ENCODE data around the gene CCDC185. TPM values are rescaled to one million over a fixed set of nuclear protein-coding genes. Genes with fewer than 3 reads are reported as not detected.

Gene CCDC185
- total and polyA plus RNA-seq, 2 experiments from 2014 or later, result 0.56 TPM; not detected in 1

DNA sequence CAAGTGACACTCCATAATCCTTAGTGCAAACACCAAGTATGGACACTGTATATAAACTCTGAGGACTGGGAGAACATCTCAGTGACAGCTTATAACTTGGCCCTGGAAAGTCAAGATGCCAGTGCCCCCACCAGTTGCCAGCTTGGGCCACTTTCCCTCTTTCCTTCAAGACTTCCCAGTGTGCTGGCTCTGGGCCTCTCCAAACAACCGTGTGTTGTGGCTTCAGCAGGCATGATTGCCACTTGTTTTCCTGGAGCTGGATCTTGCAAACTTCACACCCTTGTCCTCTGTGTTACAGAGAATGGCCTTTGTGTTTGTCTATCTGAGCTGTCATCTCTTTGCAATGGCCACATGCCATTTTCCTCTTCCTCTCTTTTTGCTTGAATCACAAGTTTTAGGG lies 37.0 kb downstream of the CCDC185 start:
- no peak for ATAC-seq
- Histone ChIP-seq H3K4me2 (no peak overlapping the region), H3K36me3 (ENCODE audit: insufficient read depth) (no peaks in the 10 kb centered on the region), H3K27ac (ENCODE audit: low read depth) (no peak overlapping the region), H3K27me3 (ENCODE audit: insufficient read depth) (no peaks in the 10 kb centered on the region), H3K4me3 (no peak overlapping the region), H3K4me1 (ENCODE audit: insufficient read depth) (no peaks in the 10 kb centered on the region), H2AFZ (no peak overlapping the region), H3K79me2 (replicated peaks; ENCODE audit: insufficient read depth) (no peaks in the 10 kb centered on the region), H4K20me1 (replicated peaks; ENCODE audit: insufficient read depth) (no peaks in the 10 kb centered on the region), H3F3A (replicated peaks; ENCODE audit: low read depth) (no peaks in the 10 kb centered on the region), H3K9me2 (ENCODE audit: insufficient read depth) (peaks cover 6% of the 10 kb centered on the region; the same call in 1 of the 2 replicates)
- Mint-ChIP-seq H3K4me1 (peaks cover under 1% of the 10 kb centered on the region; the same call in 1 of the 3 replicates), H3K4me3 (no peak overlapping the region), H3K27me3 (ENCODE audit: insufficient read depth, low read depth, poor library complexity) (no peaks in the 10 kb centered on the region), H3K9me3 (no peaks in the 10 kb centered on the region; the same call in 2 of the 3 replicates), H3K36me3 (ENCODE audit: low read depth) (no peaks in the 10 kb centered on the region), H3K27ac (no peak overlapping the region)
- TF ChIP-seq NANOG (IDR thresholded peaks at IDR 0.05; ENCODE audit: borderline replicate concordance) (no peak), CREB1 (CRISPR knock-in tag; IDR thresholded peaks at IDR 0.05; ENCODE audit: low read depth) (no peak), EZH2phosphoT487 (IDR thresholded peaks at IDR 0.05; ENCODE audit: unreplicated experiment) (no peak), STAT1 (IDR thresholded peaks at IDR 0.05; ENCODE audit: unreplicated experiment) (no peak), JUNB (IDR thresholded peaks at IDR 0.05; ENCODE audit: unreplicated experiment) (no peak), ZNF331 (CRISPR knock-in tag; IDR thresholded peaks at IDR 0.05; ENCODE audit: low read depth) (no peak), POLR2AphosphoS5 (IDR thresholded peaks at IDR 0.05; ENCODE audit: low read depth) (no peak), ZNF114 (CRISPR knock-in tag; IDR thresholded peaks at IDR 0.05) (no peak), EZH2 (IDR thresholded peaks at IDR 0.05; ENCODE audit: low read depth, unreplicated experiment) (no peak)
- TF ChIP-seq, protein P1, sequence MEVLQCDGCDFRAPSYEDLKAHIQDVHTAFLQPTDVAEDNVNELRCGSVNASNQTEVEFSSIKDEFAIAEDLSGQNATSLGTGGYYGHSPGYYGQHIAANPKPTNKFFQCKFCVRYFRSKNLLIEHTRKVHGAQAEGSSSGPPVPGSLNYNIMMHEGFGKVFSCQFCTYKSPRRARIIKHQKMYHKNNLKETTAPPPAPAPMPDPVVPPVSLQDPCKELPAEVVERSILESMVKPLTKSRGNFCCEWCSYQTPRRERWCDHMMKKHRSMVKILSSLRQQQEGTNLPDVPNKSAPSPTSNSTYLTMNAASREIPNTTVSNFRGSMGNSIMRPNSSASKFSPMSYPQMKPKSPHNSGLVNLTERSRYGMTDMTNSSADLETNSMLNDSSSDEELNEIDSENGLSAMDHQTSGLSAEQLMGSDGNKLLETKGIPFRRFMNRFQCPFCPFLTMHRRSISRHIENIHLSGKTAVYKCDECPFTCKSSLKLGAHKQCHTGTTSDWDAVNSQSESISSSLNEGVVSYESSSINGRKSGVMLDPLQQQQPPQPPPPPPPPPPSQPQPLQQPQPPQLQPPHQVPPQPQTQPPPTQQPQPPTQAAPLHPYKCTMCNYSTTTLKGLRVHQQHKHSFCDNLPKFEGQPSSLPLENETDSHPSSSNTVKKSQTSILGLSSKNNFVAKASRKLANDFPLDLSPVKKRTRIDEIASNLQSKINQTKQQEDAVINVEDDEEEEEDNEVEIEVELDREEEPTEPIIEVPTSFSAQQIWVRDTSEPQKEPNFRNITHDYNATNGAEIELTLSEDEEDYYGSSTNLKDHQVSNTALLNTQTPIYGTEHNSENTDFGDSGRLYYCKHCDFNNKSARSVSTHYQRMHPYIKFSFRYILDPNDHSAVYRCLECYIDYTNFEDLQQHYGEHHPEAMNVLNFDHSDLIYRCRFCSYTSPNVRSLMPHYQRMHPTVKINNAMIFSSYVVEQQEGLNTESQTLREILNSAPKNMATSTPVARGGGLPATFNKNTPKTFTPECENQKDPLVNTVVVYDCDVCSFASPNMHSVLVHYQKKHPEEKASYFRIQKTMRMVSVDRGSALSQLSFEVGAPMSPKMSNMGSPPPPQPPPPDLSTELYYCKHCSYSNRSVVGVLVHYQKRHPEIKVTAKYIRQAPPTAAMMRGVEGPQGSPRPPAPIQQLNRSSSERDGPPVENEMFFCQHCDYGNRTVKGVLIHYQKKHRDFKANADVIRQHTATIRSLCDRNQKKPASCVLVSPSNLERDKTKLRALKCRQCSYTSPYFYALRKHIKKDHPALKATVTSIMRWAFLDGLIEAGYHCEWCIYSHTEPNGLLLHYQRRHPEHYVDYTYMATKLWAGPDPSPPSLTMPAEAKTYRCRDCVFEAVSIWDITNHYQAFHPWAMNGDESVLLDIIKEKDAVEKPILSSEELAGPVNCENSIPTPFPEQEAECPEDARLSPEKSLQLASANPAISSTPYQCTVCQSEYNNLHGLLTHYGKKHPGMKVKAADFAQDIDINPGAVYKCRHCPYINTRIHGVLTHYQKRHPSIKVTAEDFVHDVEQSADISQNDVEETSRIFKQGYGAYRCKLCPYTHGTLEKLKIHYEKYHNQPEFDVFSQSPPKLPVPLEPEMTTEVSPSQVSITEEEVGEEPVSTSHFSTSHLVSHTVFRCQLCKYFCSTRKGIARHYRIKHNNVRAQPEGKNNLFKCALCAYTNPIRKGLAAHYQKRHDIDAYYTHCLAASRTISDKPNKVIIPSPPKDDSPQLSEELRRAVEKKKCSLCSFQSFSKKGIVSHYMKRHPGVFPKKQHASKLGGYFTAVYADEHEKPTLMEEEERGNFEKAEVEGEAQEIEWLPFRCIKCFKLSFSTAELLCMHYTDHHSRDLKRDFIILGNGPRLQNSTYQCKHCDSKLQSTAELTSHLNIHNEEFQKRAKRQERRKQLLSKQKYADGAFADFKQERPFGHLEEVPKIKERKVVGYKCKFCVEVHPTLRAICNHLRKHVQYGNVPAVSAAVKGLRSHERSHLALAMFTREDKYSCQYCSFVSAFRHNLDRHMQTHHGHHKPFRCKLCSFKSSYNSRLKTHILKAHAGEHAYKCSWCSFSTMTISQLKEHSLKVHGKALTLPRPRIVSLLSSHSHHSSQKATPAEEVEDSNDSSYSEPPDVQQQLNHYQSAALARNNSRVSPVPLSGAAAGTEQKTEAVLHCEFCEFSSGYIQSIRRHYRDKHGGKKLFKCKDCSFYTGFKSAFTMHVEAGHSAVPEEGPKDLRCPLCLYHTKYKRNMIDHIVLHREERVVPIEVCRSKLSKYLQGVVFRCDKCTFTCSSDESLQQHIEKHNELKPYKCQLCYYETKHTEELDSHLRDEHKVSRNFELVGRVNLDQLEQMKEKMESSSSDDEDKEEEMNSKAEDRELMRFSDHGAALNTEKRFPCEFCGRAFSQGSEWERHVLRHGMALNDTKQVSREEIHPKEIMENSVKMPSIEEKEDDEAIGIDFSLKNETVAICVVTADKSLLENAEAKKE (CRISPR knock-in tag; IDR thresholded peaks at IDR 0.05), result no peak
- TF ChIP-seq, protein P2, sequence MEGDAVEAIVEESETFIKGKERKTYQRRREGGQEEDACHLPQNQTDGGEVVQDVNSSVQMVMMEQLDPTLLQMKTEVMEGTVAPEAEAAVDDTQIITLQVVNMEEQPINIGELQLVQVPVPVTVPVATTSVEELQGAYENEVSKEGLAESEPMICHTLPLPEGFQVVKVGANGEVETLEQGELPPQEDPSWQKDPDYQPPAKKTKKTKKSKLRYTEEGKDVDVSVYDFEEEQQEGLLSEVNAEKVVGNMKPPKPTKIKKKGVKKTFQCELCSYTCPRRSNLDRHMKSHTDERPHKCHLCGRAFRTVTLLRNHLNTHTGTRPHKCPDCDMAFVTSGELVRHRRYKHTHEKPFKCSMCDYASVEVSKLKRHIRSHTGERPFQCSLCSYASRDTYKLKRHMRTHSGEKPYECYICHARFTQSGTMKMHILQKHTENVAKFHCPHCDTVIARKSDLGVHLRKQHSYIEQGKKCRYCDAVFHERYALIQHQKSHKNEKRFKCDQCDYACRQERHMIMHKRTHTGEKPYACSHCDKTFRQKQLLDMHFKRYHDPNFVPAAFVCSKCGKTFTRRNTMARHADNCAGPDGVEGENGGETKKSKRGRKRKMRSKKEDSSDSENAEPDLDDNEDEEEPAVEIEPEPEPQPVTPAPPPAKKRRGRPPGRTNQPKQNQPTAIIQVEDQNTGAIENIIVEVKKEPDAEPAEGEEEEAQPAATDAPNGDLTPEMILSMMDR (conservative IDR thresholded peaks at IDR 0.05; ENCODE audit: low read depth in 2 of 2), result no peak
- TF ChIP-seq, protein P3, sequence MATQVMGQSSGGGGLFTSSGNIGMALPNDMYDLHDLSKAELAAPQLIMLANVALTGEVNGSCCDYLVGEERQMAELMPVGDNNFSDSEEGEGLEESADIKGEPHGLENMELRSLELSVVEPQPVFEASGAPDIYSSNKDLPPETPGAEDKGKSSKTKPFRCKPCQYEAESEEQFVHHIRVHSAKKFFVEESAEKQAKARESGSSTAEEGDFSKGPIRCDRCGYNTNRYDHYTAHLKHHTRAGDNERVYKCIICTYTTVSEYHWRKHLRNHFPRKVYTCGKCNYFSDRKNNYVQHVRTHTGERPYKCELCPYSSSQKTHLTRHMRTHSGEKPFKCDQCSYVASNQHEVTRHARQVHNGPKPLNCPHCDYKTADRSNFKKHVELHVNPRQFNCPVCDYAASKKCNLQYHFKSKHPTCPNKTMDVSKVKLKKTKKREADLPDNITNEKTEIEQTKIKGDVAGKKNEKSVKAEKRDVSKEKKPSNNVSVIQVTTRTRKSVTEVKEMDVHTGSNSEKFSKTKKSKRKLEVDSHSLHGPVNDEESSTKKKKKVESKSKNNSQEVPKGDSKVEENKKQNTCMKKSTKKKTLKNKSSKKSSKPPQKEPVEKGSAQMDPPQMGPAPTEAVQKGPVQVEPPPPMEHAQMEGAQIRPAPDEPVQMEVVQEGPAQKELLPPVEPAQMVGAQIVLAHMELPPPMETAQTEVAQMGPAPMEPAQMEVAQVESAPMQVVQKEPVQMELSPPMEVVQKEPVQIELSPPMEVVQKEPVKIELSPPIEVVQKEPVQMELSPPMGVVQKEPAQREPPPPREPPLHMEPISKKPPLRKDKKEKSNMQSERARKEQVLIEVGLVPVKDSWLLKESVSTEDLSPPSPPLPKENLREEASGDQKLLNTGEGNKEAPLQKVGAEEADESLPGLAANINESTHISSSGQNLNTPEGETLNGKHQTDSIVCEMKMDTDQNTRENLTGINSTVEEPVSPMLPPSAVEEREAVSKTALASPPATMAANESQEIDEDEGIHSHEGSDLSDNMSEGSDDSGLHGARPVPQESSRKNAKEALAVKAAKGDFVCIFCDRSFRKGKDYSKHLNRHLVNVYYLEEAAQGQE (IDR thresholded peaks at IDR 0.05; ENCODE audit: unreplicated experiment), result no peak
- TF ChIP-seq, protein P4, sequence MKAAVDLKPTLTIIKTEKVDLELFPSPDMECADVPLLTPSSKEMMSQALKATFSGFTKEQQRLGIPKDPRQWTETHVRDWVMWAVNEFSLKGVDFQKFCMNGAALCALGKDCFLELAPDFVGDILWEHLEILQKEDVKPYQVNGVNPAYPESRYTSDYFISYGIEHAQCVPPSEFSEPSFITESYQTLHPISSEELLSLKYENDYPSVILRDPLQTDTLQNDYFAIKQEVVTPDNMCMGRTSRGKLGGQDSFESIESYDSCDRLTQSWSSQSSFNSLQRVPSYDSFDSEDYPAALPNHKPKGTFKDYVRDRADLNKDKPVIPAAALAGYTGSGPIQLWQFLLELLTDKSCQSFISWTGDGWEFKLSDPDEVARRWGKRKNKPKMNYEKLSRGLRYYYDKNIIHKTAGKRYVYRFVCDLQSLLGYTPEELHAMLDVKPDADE (IDR thresholded peaks at IDR 0.05), result no peak
- DNase-seq (ENCODE audit: low spot score), result no peak

Measured in GM23338 (cell line).